ENCODE measurements around the gene SGIP1. TPM values are rescaled to one million over a fixed set of nuclear protein-coding genes. Genes with fewer than 3 reads are reported as not detected.

Gene SGIP1
- total and polyA plus RNA-seq, 2 of the 8 experiments (the other 6 are each of a cell fraction or from before 2014, with no cell fraction given) = 1.4 to 2.1 TPM

GRCh38 chr1:66580081-66580480 lies 46.1 kb downstream of the SGIP1 start:
- Histone ChIP-seq H4K8ac (ENCODE audit: extremely low read depth, insufficient read depth, low read length) (no peak overlapping the region), H2BK20ac (ENCODE audit: low read length) (no peak overlapping the region), H3K14ac (ENCODE audit: insufficient read length) (no peak overlapping the region), H2BK12ac (ENCODE audit: low read depth, low read length) (no peak overlapping the region), H3K9ac (replicated peaks in 1 of 4; ENCODE audit: extremely low read depth in 1 of 4, low read depth in 3 of 4, low read length in 3 of 4) (no peak overlapping the region), H3K79me1 (ENCODE audit: low read depth, low read length) (no peaks in the 10 kb centered on the region), H3K79me2 (ENCODE audit: control insufficient read depth in 1 of 2, insufficient read depth in 2 of 2, low read length in 2 of 2) (no peaks in the 10 kb centered on the region), H2BK5ac (ENCODE audit: low read depth, low read length) (no peak overlapping the region), H3K4me2 (ENCODE audit: insufficient read depth in 1 of 2, low read depth in 2 of 2, low read length in 2 of 2) (no peak overlapping the region), H4K20me1 (replicated peaks in 1 of 2; ENCODE audit: control insufficient read depth in 1 of 2, insufficient read depth in 2 of 2, low read length in 2 of 2) (no peaks in the 10 kb centered on the region), H3K4me3 (ENCODE audit: extremely low read depth in 1 of 4, insufficient read depth in 2 of 4, low read depth in 3 of 4, low read length in 4 of 4) (no peak overlapping the region), H4K5ac (ENCODE audit: insufficient read length, low read depth, low read length) (no peak overlapping the region), H3K4me1 (replicated peaks in 1 of 4; ENCODE audit: control insufficient read depth in 3 of 4, insufficient read depth in 4 of 4, low read length in 3 of 4) (no peaks in the 10 kb centered on the region), H3K36me3 (ENCODE audit: control insufficient read depth in 2 of 4, insufficient read depth in 4 of 4, low read length in 3 of 4) (no peaks in the 10 kb centered on the region), H4K91ac (replicated peaks; ENCODE audit: insufficient read length, low read length) (no peak overlapping the region), H2BK15ac (ENCODE audit: low read length) (no peak overlapping the region), H3K56ac (replicated peaks; ENCODE audit: insufficient read length, low read depth, low read length) (no peak overlapping the region), H2AK5ac (ENCODE audit: low read depth, low read length) (no peak overlapping the region), H3K27ac (ENCODE audit: low read depth, low read length) (no peak overlapping the region), H3K23me2 (ENCODE audit: low read depth, low read length) (no peaks in the 10 kb centered on the region; the same call in 1 of the 2 replicates), H3K23ac (ENCODE audit: insufficient read length) (no peak overlapping the region), H3K9me3 (ENCODE audit: insufficient read depth in 2 of 2, low read depth in 1 of 2, low read length in 1 of 2) (no peaks in the 10 kb centered on the region), H2AFZ (ENCODE audit: low read length) (no peak overlapping the region), H3K4ac (replicated peaks; ENCODE audit: insufficient read length, low read depth, low read length) (no peak overlapping the region), H3K18ac (ENCODE audit: extremely low read depth, low read length) (no peak overlapping the region), H2BK120ac (replicated peaks; ENCODE audit: low read depth, low read length) (no peak overlapping the region), H3K27me3 (replicated peaks in 1 of 4; ENCODE audit: control insufficient read depth in 3 of 4, extremely low read depth in 1 of 4, insufficient read depth in 3 of 4, low read length in 3 of 4) (no peaks in the 10 kb centered on the region)
- POLR2A ChIA-PET (ENCODE audit: partially characterized antibody) = no interaction called here
- FAIRE-seq = no peak
- CTCF ChIA-PET (ENCODE audit: partially characterized antibody) = interaction anchor here (1.4 kb wide), 1 partner anchor 12 kb away, joined by 3 read pairs; no protein-coding TSS in a partner anchor
- no peak for DNase-seq (ENCODE audit: low read depth in 1 of 2, low spot score in 2 of 2)
- WGBS, 2 experiments (ENCODE audit: extremely low coverage in 1 of 2, insufficient coverage in 1 of 2, insufficient read length in 1 of 2, insufficient replicate concordance in 2 of 2, low coverage in 1 of 2, low lambda C conversion rate in 2 of 2, missing lambda C conversion rate in 1 of 2) = 100% methylated on average over 2 of the region's 2 CpGs; no CpG with 5 or more reads in 1 of the 2 experiments
- no peak for TF ChIP-seq USF2 (IDR thresholded peaks at IDR 0.05; ENCODE audit: low read length)
- TF ChIP-seq BRCA1 (IDR thresholded peaks at IDR 0.05; ENCODE audit: low read depth, low read length) = no peak
- no peak for TF ChIP-seq TAF1 (IDR thresholded peaks at IDR 0.05; ENCODE audit: low read depth, low read length)
- no peak for TF ChIP-seq SP4 (IDR thresholded peaks at IDR 0.05; ENCODE audit: low read length)
- TF ChIP-seq SRF (IDR thresholded peaks at IDR 0.05; ENCODE audit: low read depth, low read length) = no peak
- no peak for TF ChIP-seq RNF2 (IDR thresholded peaks at IDR 0.05; ENCODE audit: borderline replicate concordance, low read depth, low read length, missing control alignments, poor library complexity, severe bottlenecking)
